Esophagus (tissue), 2 donors: ENCODE measurements around the gene IGSF9. TPM values are rescaled to one million over a fixed set of nuclear protein-coding genes. Genes with fewer than 3 reads are reported as not detected.

Source experiments
- H3K27ac ChIP-seq, 2 donors: one replicate each; pipeline ENCODE4 v1.5.1; 2013; ENCODE audit warnings: low read depth in 2 of 2, mild to moderate bottlenecking in 2 of 2, inconsistent platforms in 1 of 2, low read length in 1 of 2, moderate library complexity in 1 of 2
- H3K27me3 ChIP-seq, 2 donors: one replicate each; pipeline ENCODE4 v1.6.1; 2013; ENCODE audit warnings: low read length in 2 of 2, control low read depth in 1 of 2, mild to moderate bottlenecking in 1 of 2; ENCODE audit not compliant: insufficient read depth in 2 of 2, control insufficient read depth in 1 of 2
- H3K36me3 ChIP-seq, 2 donors: one replicate each; pipeline ENCODE4 v1.6.1; 2013; ENCODE audit warnings: low read length in 1 of 2; ENCODE audit not compliant: control insufficient read depth in 2 of 2, insufficient read depth in 2 of 2
- H3K4me1 ChIP-seq, 2 donors: one replicate each; pipeline ENCODE4 v1.6.1; 2013; ENCODE audit warnings: low read length in 1 of 2; ENCODE audit not compliant: control insufficient read depth in 2 of 2, insufficient read depth in 2 of 2
- H3K4me3 ChIP-seq, 2 donors: one replicate each; pipeline ENCODE4 v1.5.1; 2013; ENCODE audit warnings: low read length in 2 of 2, mild to moderate bottlenecking in 2 of 2, low read depth in 1 of 2, moderate library complexity in 1 of 2
- H3K9me3 ChIP-seq, 2 donors: one replicate each; pipeline ENCODE4 v1.6.1; 2013; ENCODE audit warnings: mild to moderate bottlenecking in 2 of 2, low read depth in 1 of 2, low read length in 1 of 2, moderate library complexity in 1 of 2; ENCODE audit not compliant: control insufficient read depth in 2 of 2, insufficient read depth in 1 of 2
- WGBS, 2 donors: extraction: QIAGEN DNeasy Blood & Tissue Kit; methylation state at CpG; one replicate each; pipeline ENCODE4 v1.1.7; 2013; 5-methylcytosine and 5-hydroxymethylcytosine counted together
- polyA plus RNA-seq, 2 donors: library from polyadenylated mRNA; stranded (reverse); fragments of 200-250 nt; gene quantifications; one replicate each; pipeline ENCODE4 v1.2.3, GENCODE V29; 2013
- donor health status: healthy with polysubstance abuse.
- donor health status: Bipolar disorder and iron deficiency.

IGSF9 gene
- 10 to 100 TPM in 1 of 2 donors, 1 to 10 TPM in 1; 7.4 to 16.1 TPM for polyA plus RNA-seq

- 2 to 3% methylated on average over 57 to 58 of the region's 58 CpGs for WGBS, 2 donors
- Histone ChIP-seq H3K4me1 (peaks cover 2 to 26% of the 10 kb centered on the region in 2 donors), H3K36me3 (no peaks in the 10 kb centered on the region), H3K9me3 (no peaks in the 10 kb centered on the region), H3K27me3 (no peaks in the 10 kb centered on the region), H3K27ac (peak within 1 kb of the TSS; percentile 85 to 89), H3K4me3 (peak within 1 kb of the TSS; percentile 54 to 58)
Measured at GRCh38 chr1:159945483-159946241, at the start of gene IGSF9. Gene IGSF9, minus strand, starts transcription at chr1:159945613. Its CDS starts 2,159 bp downstream, at chr1:159943454.

GRCh38 chr1:159994896-159995295 is 49.5 kb upstream of the IGSF9 start:
- H3K36me3 ChIP-seq, result no peaks in the 10 kb centered on the region
- H3K4me1 ChIP-seq, result no peaks in the 10 kb centered on the region
- no peaks in the 10 kb centered on the region for H3K27me3 ChIP-seq
- 86 to 91% methylated on average over 2 of the region's 2 CpGs for WGBS, 2 donors
- H3K9me3 ChIP-seq, result no peaks in the 10 kb centered on the region
- no peak overlapping the region for H3K4me3 ChIP-seq
- no peak overlapping the region for H3K27ac ChIP-seq

GRCh38 chr1:159993911-159994310 is 48.5 kb upstream of the IGSF9 start:
- 63 to 75% methylated on average over 2 of the region's 2 CpGs for WGBS, 2 donors
- Histone ChIP-seq H3K4me1 (no peaks in the 10 kb centered on the region), H3K27me3 (no peaks in the 10 kb centered on the region), H3K36me3 (no peaks in the 10 kb centered on the region), H3K4me3 (no peak overlapping the region), H3K9me3 (no peaks in the 10 kb centered on the region), H3K27ac (no peak overlapping the region)

GRCh38 chr1:159992161-159992560 is 46.7 kb upstream of the IGSF9 start:
- WGBS, 2 donors, result 56 to 64% methylated on average over 1 of the region's 1 CpG

GRCh38 chr1:159991513-159991912 is 46.1 kb upstream of the IGSF9 start:
- H3K4me3 ChIP-seq, result peak overlapping the region in 1 of 2 donors; percentile 22
- 27 to 45% methylated on average over 4 of the region's 4 CpGs for WGBS, 2 donors
- H3K27ac ChIP-seq, result peak overlapping the region in 1 of 2 donors; percentile 41

More at GRCh38 chr1:159992161-159992560, 46.7 kb upstream of the IGSF9 start:
- no peak overlapping the region for H3K27ac ChIP-seq
- no peaks in the 10 kb centered on the region for H3K36me3 ChIP-seq
- no peaks in the 10 kb centered on the region for H3K27me3 ChIP-seq
- H3K4me3 ChIP-seq, result no peak overlapping the region
- peaks cover 0 to 1% of the 10 kb centered on the region in 2 donors for H3K4me1 ChIP-seq
- no peaks in the 10 kb centered on the region for H3K9me3 ChIP-seq

GRCh38 chr1:159990005-159990404 is 44.6 kb upstream of the IGSF9 start:
- H3K27ac ChIP-seq, result no peak overlapping the region
- H3K36me3 ChIP-seq, result no peaks in the 10 kb centered on the region
- WGBS, 2 donors, result 90 to 92% methylated on average over 5 of the region's 5 CpGs
- H3K9me3 ChIP-seq, result no peaks in the 10 kb centered on the region
- peaks cover 0 to 1% of the 10 kb centered on the region in 2 donors for H3K4me1 ChIP-seq
- no peaks in the 10 kb centered on the region for H3K27me3 ChIP-seq
- no peak overlapping the region for H3K4me3 ChIP-seq

More at GRCh38 chr1:159991513-159991912, 46.1 kb upstream of the IGSF9 start:
- Histone ChIP-seq H3K4me1 (peaks cover 0 to 1% of the 10 kb centered on the region in 2 donors), H3K36me3 (no peaks in the 10 kb centered on the region), H3K27me3 (no peaks in the 10 kb centered on the region), H3K9me3 (no peaks in the 10 kb centered on the region)

- H3K9me3 ChIP-seq, result no peaks in the 10 kb centered on the region
- peaks cover 0 to 1% of the 10 kb centered on the region in 2 donors for H3K4me1 ChIP-seq
- H3K27ac ChIP-seq, result no peak overlapping the region
- no peaks in the 10 kb centered on the region for H3K27me3 ChIP-seq
- H3K36me3 ChIP-seq, result no peaks in the 10 kb centered on the region
- H3K4me3 ChIP-seq, result no peak overlapping the region
- WGBS, 2 donors, result 79% methylated on average over 3 of the region's 3 CpGs
Measured at GRCh38 chr1:159989581-159989980, 44.2 kb upstream of the IGSF9 start.

GRCh38 chr1:159988006-159988405 is 42.6 kb upstream of the IGSF9 start:
- Histone ChIP-seq H3K4me3 (no peak overlapping the region), H3K36me3 (no peaks in the 10 kb centered on the region)
- 70 to 78% methylated on average over 1 of the region's 1 CpG for WGBS, 2 donors

GRCh38 chr1:159987186-159987585 is 41.8 kb upstream of the IGSF9 start:
- no peaks in the 10 kb centered on the region for H3K27me3 ChIP-seq
- 87 to 88% methylated on average over 4 of the region's 4 CpGs for WGBS, 2 donors
- no peaks in the 10 kb centered on the region for H3K9me3 ChIP-seq

More at GRCh38 chr1:159988006-159988405, 42.6 kb upstream of the IGSF9 start:
- H3K4me1 ChIP-seq, result peaks cover 0 to 1% of the 10 kb centered on the region in 2 donors
- H3K27me3 ChIP-seq, result no peaks in the 10 kb centered on the region
- no peaks in the 10 kb centered on the region for H3K9me3 ChIP-seq
- H3K27ac ChIP-seq, result no peak overlapping the region

GRCh38 chr1:159986531-159986930 is 41.1 kb upstream of the IGSF9 start:
- Histone ChIP-seq H3K36me3 (no peaks in the 10 kb centered on the region), H3K27ac (no peak overlapping the region), H3K9me3 (no peaks in the 10 kb centered on the region), H3K4me1 (peaks cover 0 to 1% of the 10 kb centered on the region in 2 donors), H3K27me3 (no peaks in the 10 kb centered on the region), H3K4me3 (no peak overlapping the region)
- WGBS, 2 donors, result 87 to 95% methylated on average over 1 of the region's 1 CpG

More at GRCh38 chr1:159987186-159987585, 41.8 kb upstream of the IGSF9 start:
- Histone ChIP-seq H3K4me3 (no peak overlapping the region), H3K36me3 (no peaks in the 10 kb centered on the region), H3K27ac (no peak overlapping the region), H3K4me1 (peaks cover 0 to 1% of the 10 kb centered on the region in 2 donors)
